Measurements from ENCODE around the gene CRAMP1.

CRAMP1 gene

DNA sequence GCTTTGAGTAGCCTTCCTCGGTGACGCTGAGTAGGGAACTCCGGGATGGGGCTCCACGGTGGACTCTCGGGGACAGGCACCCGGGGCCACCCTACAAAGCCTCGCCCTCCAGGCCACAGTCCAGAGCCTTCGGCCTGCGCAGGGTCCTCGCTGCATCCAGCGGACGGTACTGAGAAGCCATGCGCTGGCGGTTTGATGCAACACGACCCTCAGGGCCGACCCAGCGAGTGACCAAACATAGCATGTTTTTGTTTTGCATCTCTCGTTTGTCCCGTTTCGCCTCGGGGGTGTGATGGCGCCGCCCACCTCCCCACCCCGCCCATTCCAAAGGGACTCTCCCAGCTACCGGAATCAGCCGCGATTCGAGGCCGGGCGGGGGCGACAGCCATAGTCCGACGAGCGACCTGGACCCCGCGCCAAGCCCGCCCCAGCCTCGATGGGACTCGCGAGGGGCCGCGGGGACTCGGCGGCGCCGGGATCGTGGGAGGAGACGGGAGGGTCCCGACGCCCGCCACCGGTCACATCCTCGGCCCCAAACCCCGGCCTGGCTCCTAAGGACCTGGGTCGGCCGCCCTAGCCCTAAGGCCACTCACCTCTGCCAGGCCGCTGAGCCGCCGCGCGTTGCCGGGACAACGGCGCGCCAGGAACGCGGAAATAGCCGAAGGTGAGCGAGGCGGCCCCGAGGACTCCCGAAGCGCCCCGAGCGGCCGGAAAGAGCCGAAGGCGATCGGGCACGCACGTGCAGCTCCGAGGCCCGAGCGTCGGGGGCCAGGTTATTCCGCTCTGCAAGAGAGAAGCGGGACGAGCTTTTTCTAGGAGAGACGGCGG is 1.9 kb upstream of the CRAMP1 start:
- Mint-ChIP-seq H3K27me3 (peaks cover 17% of the 10 kb centered on the region), H3K9me3 (no peaks in the 10 kb centered on the region), H3K4me1 (ENCODE audit: low read depth) (peaks cover 35% of the 10 kb centered on the region), H3K4me3 (peak overlapping the region; percentile 84), H3K27ac (peak overlapping the region; percentile 95), H3K36me3 (ENCODE audit: low read depth) (peaks cover 33% of the 10 kb centered on the region)
- intact Hi-C loops (cut with micrococcal nuclease), result loop anchor here (10.0 kb wide), 1 partner anchor 185 kb away; the partner anchor contains the start of gene UQCC4

GRCh38 chr16:1610899-1611632 is 1.1 kb upstream of the CRAMP1 start:
- peaks cover 43% of the 10 kb centered on the region for H3K4me1 Mint-ChIP-seq (ENCODE audit: low read depth)
- intact Hi-C loops (cut with micrococcal nuclease), result loop anchor here (10.0 kb wide), 1 partner anchor 186 kb away; the partner anchor contains the start of gene UQCC4
- peak overlapping the region; percentile 84 for H3K4me3 Mint-ChIP-seq
- H3K36me3 Mint-ChIP-seq (ENCODE audit: low read depth), result peaks cover 27% of the 10 kb centered on the region
- H3K27ac Mint-ChIP-seq, result peak overlapping the region; percentile 95
- peaks cover 19% of the 10 kb centered on the region for H3K27me3 Mint-ChIP-seq
- H3K9me3 Mint-ChIP-seq, result no peaks in the 10 kb centered on the region

DNA sequence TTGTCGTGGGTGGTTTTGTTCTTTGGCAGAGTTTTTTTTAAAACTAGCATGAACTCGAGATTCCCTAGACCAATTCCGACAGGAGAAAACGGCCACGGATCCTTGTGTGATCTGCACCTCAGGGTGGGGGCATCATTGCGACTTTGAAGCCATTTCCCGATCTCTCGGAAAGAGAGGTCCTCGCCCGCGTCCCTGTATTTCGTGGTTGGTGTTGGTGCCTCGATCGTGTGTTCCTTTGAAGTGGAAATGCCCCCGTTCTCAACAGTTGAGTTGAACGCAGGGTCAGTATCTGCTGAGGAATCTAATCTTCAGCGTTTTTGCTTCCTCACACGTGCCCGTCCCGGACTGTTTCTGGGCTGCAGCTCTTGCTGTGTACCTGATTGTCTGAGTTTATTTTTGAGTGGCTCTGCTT is 1.1 kb downstream of the CRAMP1 start:
- H3K4me1 Mint-ChIP-seq (ENCODE audit: low read depth), result peaks cover 46% of the 10 kb centered on the region
- intact Hi-C loops (cut with micrococcal nuclease), result loop anchor here (10.0 kb wide), 1 partner anchor 188 kb away; the partner anchor contains the start of gene UQCC4

DNA sequence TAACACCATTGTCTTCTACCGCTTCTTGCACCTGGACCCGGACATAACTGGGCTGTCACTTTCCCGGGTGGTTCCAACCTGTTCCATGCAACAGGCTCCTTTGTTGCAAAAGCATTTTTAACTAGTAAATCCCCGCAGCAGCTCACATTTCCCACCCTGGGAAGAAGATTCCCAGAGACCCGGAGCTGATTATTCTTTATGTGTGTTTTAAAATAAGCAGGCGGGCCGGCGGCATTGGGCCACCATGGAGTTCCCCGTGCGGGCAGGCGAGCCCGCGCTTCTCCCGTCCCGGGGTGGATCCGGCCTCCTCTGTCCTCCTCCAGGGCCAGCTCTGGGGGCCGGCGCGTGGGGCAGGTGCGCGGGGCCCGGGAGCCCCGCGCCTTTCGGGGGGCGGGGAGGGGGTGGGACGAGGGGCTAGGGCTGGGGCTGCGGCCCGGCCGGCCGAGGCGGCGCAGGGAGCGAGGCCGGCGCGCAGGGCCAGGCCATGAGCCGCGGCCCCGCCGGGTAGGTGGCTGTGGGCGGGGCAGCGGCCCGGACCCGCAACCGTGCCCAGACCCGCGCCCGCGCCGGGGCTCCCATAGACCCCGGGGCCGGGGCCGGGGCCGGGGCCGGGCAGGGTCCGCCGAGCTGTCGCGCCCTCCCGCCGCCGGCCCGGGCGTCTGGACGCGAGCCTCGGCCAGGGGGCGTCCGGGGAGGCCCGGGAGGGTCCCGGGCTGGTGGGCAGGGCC is 1.7 kb downstream of the CRAMP1 start:
- Mint-ChIP-seq H3K9me3 (no peaks in the 10 kb centered on the region), H3K27me3 (peaks cover 19% of the 10 kb centered on the region), H3K36me3 (ENCODE audit: low read depth) (peaks cover 39% of the 10 kb centered on the region), H3K4me3 (peak overlapping the region; percentile 88), H3K27ac (peak overlapping the region; percentile 83), H3K4me1 (ENCODE audit: low read depth) (peaks cover 46% of the 10 kb centered on the region)
- intact Hi-C loops (cut with micrococcal nuclease), result loop anchor here (10.0 kb wide), 1 partner anchor 189 kb away; the partner anchor contains the start of gene UQCC4

More for the DNA sequence above, 1.1 kb downstream of the CRAMP1 start:
- Mint-ChIP-seq H3K27me3 (peaks cover 19% of the 10 kb centered on the region), H3K9me3 (no peaks in the 10 kb centered on the region), H3K36me3 (ENCODE audit: low read depth) (peaks cover 32% of the 10 kb centered on the region), H3K4me3 (peak overlapping the region; percentile 88), H3K27ac (peak overlapping the region; percentile 63)

DNA sequence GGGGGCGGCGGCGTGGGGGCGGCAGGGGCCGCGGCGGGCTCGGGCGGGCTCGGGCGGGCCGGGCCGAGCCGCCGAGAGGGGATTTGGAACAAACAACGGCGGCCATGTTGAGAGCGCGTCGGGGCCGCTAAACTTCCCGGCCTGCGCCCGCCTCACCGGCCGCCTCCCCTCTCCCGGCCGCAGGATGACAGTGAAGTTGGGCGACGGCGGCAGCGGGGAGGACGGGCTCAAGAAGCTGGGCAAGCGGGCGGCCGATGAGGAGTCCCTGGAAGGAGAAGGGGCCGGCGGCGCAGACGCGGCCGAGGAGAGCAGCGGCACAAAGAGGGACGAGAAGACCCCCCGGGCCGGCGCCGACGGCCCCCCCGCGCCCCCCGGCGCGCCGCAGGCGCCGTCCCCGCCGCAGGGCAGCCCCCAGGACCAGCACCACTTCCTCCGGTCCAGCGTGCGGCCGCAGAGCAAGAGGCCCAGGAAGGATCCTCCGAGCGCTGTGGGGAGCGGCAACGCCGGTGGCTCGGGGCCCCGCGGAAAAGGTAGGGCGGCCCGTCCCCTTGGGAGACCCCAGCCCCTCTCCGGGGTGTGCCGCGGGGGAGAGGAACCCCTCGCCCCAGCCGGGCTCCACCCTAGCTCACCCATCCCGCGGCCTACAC is 2.4 kb downstream of the CRAMP1 start:
- Mint-ChIP-seq H3K9me3 (no peaks in the 10 kb centered on the region), H3K27me3 (peaks cover 19% of the 10 kb centered on the region), H3K27ac (peak overlapping the region; percentile 83), H3K4me1 (ENCODE audit: low read depth) (peaks cover 42% of the 10 kb centered on the region), H3K36me3 (ENCODE audit: low read depth) (peaks cover 46% of the 10 kb centered on the region), H3K4me3 (peak overlapping the region; percentile 90)
- intact Hi-C loops (cut with micrococcal nuclease), result loop anchor here (10.0 kb wide), 1 partner anchor 190 kb away; the partner anchor contains the start of gene UQCC4

DNA sequence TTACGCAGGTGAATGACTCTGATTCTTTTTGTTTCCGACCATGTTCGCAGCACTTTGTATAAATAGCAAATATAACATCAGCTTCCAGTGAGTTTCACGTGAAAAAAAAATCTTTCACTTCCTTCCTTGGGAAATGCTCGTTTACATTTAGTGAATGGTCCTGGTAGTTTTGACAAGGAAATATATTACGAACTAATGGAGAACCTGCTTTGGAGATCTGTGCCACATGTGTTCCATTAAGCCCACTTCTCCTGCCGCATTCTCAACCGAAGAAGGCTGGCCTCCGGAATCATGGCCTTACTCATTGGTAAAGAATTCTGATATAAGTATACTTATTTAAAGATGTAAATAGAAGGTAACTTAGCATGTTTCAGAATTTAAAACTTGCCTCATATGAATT is 3.6 kb downstream of the CRAMP1 start:
- intact Hi-C loops (cut with micrococcal nuclease), result loop anchor here (10.0 kb wide), 1 partner anchor 191 kb away; the partner anchor contains the start of gene UQCC4
- Mint-ChIP-seq H3K9me3 (no peaks in the 10 kb centered on the region), H3K36me3 (ENCODE audit: low read depth) (peaks cover 58% of the 10 kb centered on the region), H3K4me3 (peak overlapping the region; percentile 66), H3K27me3 (peaks cover 19% of the 10 kb centered on the region), H3K4me1 (ENCODE audit: low read depth) (peaks cover 37% of the 10 kb centered on the region), H3K27ac (no peak overlapping the region)

DNA sequence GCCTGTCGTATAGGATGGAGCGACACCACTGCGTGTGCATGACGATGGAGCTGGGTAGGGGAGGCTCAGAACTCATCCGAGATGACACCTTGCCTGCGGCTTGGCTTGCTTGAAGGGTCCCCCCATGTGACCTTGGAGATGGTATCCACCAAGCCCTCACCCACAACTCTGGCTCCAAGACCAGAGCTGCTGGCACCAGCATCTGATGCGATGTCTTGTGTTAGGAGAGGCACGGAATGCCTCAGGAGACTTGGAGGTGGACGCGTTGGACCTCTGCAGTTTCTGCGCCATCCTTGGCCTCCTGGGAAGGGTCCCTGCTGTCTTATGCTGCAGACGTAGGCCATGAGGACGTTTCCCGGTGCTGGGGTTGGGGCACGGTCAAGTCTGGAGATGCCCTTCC is 7.8 kb downstream of the CRAMP1 start:
- H3K4me1 Mint-ChIP-seq (ENCODE audit: low read depth), result peaks cover 24% of the 10 kb centered on the region
- intact Hi-C loops (cut with micrococcal nuclease), result loop anchor here (10.0 kb wide), 1 partner anchor 195 kb away; the partner anchor contains the start of gene UQCC4
- no peak overlapping the region for H3K27ac Mint-ChIP-seq
- peaks cover 82% of the 10 kb centered on the region for H3K36me3 Mint-ChIP-seq (ENCODE audit: low read depth)
- no peak overlapping the region for H3K4me3 Mint-ChIP-seq
- peaks cover 5% of the 10 kb centered on the region for H3K27me3 Mint-ChIP-seq
- no peaks in the 10 kb centered on the region for H3K9me3 Mint-ChIP-seq

DNA sequence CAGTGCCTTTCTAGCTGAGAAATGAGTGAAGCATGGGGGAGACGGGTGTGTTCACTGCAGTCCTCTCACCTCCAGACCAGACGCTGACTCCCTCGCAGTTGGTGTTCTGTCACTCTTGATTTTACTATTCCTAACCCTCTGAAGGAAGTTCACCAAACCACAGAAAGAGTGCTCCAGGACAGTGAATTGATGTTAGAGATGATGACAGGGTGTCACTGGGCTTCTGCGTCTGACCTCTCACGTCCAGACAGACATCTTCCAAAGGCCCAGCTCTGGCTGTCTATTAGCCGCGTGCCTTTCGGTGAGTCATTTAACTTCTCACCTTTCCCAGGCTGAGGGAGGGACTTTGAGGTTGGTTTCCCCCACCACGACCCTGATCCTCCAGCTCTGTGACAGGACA is 8.2 kb downstream of the CRAMP1 start:
- Mint-ChIP-seq H3K27me3 (peaks cover under 1% of the 10 kb centered on the region), H3K36me3 (ENCODE audit: low read depth) (peaks cover 82% of the 10 kb centered on the region), H3K27ac (no peak overlapping the region), H3K9me3 (no peaks in the 10 kb centered on the region), H3K4me3 (no peak overlapping the region), H3K4me1 (ENCODE audit: low read depth) (peaks cover 20% of the 10 kb centered on the region)
- intact Hi-C loops (cut with micrococcal nuclease), result no loop called here

GRCh38 chr16:1621851-1622250 is 9.7 kb downstream of the CRAMP1 start:
- H3K36me3 Mint-ChIP-seq (ENCODE audit: low read depth), result peaks cover 95% of the 10 kb centered on the region
- intact Hi-C loops (cut with micrococcal nuclease), result no loop called here
- no peak overlapping the region for H3K4me3 Mint-ChIP-seq
- no peak overlapping the region for H3K27ac Mint-ChIP-seq
- H3K4me1 Mint-ChIP-seq (ENCODE audit: low read depth), result peaks cover 10% of the 10 kb centered on the region
- no peaks in the 10 kb centered on the region for H3K27me3 Mint-ChIP-seq
- H3K9me3 Mint-ChIP-seq, result no peaks in the 10 kb centered on the region

DNA sequence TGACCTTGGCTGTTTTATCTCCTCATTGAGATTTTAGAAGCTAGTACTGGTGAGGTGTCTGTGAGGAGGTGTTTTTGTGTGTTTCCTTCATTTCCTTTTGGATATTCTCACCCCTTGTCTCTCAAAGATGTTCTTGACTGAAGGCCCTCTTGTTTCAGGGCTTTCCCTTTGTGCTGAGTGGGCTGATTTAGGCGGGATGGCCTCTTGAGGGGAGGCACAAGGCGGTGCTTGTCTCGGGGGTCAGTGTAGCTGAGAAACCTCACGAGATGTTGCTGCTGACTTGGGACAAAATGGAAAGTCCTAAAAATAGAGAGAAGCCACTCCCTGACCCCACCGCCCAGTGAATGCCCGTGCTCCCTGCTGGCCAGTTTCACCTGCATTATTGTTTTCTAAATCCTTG is 14.2 kb downstream of the CRAMP1 start:
- peaks cover 91% of the 10 kb centered on the region for H3K36me3 Mint-ChIP-seq (ENCODE audit: low read depth)
- intact Hi-C loops (cut with micrococcal nuclease), result no loop called here
- H3K4me1 Mint-ChIP-seq (ENCODE audit: low read depth), result peaks cover 5% of the 10 kb centered on the region
- no peaks in the 10 kb centered on the region for H3K9me3 Mint-ChIP-seq
- H3K4me3 Mint-ChIP-seq, result no peak overlapping the region
- H3K27me3 Mint-ChIP-seq, result no peaks in the 10 kb centered on the region
- no peak overlapping the region for H3K27ac Mint-ChIP-seq

GRCh38 chr16:1626776-1627175 is 14.6 kb downstream of the CRAMP1 start:
- peaks cover 3% of the 10 kb centered on the region for H3K4me1 Mint-ChIP-seq (ENCODE audit: low read depth)
- H3K4me3 Mint-ChIP-seq, result no peak overlapping the region
- peaks cover 91% of the 10 kb centered on the region for H3K36me3 Mint-ChIP-seq (ENCODE audit: low read depth)
- H3K27me3 Mint-ChIP-seq, result no peaks in the 10 kb centered on the region
- intact Hi-C loops (cut with micrococcal nuclease), result no loop called here
- H3K27ac Mint-ChIP-seq, result no peak overlapping the region
- no peaks in the 10 kb centered on the region for H3K9me3 Mint-ChIP-seq

- Mint-ChIP-seq H3K4me3 (no peak overlapping the region), H3K36me3 (ENCODE audit: low read depth) (peaks cover 96% of the 10 kb centered on the region), H3K27ac (no peak overlapping the region)
These were observed 18.5 kb downstream of the CRAMP1 start for GRCh38 chr16:1630450-1631213.

More at GRCh38 chr16:1630450-1631213, 18.5 kb downstream of the CRAMP1 start:
- Mint-ChIP-seq H3K27me3 (no peaks in the 10 kb centered on the region), H3K4me1 (ENCODE audit: low read depth) (no peaks in the 10 kb centered on the region), H3K9me3 (no peaks in the 10 kb centered on the region)
- intact Hi-C loops (cut with micrococcal nuclease), result no loop called here
